ENCODE results near the gene POU2AF3.

POU2AF3 gene

DNA sequence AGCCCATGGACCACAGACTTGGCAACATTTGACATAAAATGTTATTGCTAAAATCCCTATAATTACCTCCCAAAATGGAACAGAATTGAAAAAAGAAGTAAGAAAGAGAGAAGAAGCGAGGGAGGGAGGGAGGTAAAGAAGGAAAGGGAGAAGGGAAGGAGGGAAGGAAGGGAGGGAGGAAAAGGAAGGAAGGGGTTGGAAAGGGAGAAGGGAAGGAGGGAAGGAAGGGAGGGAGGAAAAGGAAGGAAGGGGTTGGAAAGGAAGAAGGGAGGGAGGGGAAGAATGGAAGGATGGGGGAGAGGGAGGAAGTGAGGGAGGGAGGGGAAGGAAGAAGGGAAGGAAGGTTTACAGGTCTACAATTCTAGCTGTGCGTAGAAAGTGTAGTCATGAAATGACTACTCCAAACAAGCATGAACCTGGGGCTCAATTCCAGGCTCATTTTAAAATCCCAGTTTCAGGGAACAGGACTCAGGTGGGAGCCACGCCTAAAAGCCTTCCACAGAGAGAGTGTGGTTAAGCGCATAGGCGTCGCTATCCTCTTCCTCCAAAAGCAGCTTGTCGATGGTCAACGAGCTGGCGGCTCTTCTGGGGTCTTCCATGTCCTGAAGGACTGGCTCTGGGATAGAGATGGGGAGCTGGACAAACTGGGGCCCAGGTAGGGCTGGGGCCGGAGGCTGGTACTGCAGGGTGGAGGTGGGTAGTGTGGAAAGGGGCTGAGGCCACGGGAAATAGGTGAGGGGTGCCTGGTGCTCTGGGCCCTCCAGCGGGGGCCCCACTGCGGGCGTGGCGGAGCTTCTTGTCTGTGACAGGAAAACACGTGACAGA, 55.6 kb downstream of the POU2AF3 start:
- DNase-seq (ENCODE audit: low spot score), result no peak

DNA sequence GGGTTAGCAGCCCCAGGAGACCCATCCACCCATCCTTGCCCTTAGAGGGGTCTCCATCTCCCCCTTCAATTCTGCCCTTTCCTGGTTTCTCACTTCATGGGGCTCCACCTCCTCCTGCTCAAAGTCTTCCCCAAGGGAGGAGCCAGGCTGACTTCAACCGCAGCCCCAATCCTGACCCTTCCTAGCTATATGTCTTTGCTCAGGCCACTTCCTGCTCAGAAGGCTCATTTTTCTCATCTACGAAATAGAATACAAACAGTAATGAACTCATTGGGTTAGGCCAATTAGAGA, 56.2 kb downstream of the POU2AF3 start:
- no peak for DNase-seq (ENCODE audit: low spot score)

DNA sequence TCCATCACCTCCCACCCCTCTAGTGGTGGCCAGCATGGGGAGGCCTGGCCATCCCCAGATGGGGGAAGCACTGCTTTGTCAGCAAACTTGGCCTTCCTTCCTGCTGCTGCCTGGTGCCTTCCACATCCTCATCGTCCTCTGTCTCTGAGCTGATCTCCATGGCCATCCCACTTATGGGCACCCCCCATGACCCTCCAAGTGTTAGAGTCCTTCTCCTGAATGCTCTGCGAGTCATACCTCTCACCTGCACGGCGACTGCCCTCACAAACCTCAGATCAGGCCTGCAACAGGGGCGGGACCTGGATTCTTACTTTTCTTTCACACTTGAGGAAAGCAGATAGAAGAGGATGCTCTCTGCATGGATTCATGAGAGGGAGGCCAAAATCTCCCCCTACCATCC, 56.8 kb downstream of the POU2AF3 start:
- DNase-seq (ENCODE audit: low spot score), result no peak

DNA sequence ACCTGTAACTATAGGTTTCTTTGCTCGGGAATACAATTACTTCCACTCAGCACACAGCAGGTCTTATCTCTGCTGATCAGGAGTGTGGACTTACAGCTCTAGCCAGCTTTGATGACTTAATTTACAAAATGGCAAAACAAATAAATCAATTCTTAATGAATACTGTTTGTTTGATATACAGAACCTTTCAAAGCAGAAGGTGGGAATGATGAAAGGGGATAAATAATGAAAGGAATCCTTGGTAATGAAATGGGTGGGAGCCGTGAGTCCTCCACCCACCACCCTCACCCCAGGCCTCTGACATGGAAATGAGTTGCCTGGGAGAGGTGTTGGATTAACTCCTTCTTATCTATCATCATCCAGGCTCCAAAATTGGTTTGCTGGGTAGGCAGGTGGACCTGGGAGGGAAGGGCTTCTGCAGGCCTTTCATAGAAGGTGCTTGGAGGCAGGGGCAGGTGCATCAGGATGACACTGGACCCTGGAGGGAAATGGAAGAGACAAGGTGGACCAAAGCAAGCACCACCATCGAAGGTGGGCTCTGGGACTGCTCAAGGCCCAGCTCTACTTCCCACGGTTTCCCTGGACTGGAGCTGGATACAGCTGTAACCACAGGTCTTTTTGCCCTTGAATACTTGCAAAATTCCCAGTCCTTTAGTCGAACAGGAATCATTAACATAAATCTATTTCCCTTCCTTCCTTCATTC, 57.8 kb downstream of the POU2AF3 start:
- DNase-seq (ENCODE audit: low spot score), result no peak

DNA sequence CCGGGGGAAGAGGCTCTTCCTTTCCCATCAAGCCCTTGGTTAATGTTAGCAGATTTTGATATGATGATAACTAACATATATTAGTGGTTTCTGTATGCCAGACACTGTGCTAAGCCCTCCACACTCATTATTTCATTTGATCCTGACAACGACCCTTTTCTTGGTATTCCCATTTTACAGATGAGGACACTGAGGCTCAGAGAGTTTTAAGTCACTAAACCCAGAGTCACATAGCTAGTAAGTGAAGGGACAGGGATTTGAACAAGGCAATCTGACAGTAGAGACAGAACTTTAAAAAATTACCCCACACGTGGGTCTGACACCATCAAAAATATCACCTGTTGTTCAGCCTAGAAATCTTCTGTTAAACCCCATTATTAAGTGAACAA, 58.3 kb downstream of the POU2AF3 start:
- no peak for DNase-seq (ENCODE audit: low spot score)

DNA sequence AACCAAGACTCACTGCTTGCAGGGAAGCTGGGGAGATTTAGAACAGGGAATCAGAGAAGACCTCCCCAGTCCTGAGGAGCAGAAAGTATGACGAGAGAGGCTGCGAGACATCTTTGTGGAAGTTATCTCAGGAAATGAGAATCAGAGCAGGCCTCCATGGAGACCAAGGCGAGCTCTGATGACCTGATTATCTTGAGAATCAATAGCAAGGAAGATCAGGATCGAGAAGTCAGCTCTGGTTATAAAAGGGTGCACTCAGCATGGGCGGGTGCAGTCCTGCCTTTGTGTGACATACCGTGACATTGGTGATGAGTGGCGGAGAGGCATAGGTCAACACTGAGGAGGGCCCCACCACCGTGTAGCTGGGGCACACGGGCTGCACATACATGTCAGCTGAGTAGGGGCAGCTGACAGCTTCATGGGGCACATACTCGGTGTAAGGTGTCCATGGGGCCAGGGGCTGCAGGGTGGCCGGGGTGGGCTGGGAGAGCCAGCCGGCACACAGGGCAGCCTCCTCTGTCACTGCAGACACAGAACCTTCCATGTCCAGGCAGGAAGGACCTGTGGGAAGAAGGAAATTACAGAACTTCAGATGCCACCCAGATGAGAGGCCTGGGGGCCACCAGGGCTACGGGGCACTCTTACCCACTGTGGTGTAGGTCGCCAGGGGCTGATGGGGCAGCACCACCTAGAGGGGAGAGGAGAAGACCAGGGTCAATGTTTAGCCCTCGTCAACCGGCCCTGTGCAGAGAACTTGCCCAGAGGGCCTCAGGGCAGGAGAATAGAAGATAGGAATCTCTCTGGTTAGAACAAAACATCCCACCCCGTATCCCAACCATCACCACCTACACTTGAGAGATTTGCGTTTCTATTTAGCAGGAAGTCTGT, 59.0 kb downstream of the POU2AF3 start:
- DNase-seq (ENCODE audit: low spot score), result no peak
